ENCODE data around the gene CDIPT.
"Not testable (repeated sequence)": the region's sequence is repeated elsewhere in the genome, so short reads cannot be mapped to it uniquely, and the experiment has no call there.

Gene CDIPT, protein sequence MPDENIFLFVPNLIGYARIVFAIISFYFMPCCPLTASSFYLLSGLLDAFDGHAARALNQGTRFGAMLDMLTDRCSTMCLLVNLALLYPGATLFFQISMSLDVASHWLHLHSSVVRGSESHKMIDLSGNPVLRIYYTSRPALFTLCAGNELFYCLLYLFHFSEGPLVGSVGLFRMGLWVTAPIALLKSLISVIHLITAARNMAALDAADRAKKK

DNA sequence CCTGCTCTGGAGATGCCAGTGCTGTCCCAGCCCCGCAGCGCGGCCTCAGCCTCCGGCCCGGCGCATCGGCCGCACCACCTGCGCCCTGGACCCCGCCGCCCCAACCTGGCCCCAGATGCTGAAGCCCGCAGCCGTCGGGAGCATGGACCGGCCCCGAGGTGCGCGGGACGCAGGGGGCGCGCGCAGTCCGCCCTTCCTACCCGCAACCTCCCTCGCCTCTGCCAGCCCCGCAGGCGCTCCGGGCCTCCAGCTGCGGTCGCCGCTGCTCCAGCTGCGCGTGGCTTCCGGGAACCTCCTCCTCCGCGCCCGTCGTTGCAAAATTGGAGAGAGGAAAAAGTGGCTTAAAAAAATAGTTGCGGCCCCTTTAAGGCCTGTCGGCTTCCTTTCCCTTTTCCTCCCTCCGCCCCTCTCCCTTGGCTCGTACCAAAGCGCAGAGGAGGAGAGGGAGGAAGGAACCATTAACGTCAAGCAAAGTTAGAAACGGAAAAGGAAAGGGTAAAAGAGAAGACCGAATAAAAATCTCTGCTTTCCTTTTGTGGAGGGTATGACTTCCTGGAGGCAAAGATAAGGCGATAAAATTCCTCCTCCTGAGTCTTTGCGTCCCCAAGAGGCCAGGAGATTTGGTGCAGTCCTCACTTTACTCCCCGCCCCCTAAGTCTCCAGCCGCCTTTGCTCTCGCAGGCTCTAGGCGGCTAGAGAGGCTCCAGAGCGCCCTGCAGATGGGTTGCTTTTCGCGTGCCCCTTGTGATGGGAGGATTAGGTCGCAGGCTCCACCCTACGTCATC, at the start of gene CDIPT:
TSS of gene CDIPT (minus strand) at position 343 of the 785 bp plus-strand sequence. CDS start 369 bp downstream, outside the sequence.
- peak; percentile 97 to 98 for DNase-seq

DNA sequence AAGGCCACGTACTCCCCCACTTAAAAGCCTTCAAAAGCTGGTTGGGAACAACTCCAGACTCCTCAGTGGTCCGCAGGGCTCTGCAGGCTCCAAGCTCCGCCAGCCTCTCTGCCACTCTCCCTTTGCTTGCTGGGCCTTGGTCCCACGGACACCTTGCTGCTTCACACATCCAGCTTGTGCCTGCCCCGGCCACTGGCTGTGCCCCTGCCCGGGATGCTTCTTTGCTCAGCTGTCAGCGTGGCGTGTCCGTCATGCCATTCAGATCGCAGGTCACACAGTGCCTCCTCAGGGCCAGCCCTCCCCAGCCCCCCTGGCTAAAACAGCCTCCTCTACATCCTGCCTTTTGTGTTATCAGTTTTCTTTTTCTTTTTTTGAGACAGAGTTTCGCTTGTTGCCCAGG, 49.1 kb upstream of the CDIPT start:
- DNase-seq = peak in 1 of 2 experiments; percentile 46

DNA sequence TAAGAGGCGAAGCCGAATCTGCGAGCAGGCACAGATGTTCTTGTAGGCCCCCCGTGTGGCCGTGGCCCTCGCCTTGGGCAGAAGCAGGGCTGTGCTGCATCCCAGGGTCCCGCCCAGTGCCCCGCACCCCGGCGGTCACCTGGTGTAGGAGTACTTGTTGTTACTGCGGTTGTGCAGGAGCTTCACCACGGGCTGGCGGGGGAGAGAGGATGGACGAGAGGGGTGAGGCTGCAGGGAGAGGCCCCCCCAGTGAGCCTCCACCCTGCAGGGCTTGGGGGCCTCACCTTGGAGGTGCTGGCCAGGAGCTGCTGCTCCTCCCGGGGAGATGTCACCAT, 48.6 kb upstream of the CDIPT start:
- DNase-seq = no peak

DNA sequence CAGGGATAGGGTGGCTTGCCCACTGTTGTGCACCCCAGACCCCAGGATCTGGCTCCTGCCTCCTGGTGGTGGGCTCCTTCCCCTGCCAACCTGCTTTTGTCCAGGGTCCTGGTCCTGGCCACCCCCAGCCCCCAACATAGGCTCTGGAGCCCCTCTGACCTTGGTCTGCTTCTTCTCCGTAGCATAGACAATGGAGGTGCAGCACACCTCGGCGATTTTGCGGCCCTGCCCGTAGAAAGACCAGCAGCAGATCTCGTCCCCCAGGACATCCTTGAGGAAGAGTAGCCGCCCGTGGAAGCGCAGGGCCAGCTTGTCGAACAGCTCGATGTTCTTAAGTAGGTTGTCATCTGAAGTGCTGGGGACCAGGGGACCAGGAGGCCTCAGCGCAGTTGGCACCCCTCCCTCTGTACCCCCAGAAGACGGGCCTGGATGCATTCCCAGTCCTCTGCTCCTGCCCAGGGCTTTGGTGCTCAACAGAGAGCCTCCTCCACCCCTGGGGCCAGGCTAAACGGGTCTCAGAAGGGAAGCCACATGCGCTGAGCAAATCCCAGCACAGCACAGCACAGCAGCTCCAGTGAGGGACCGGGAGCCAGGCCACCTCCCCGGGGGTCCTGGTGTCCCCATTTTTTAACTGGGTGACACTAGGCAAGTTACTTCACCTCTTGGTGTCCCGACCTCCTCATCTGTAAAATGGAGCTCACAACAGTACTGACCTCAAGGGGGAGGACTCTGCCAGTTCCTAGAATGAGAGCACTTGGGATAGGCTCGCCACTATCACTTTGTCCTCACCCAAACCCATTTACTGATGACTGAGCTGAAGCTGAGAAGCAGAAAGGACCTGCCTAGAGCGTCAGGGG, 48.0 kb upstream of the CDIPT start:
- DNase-seq = no peak

DNA sequence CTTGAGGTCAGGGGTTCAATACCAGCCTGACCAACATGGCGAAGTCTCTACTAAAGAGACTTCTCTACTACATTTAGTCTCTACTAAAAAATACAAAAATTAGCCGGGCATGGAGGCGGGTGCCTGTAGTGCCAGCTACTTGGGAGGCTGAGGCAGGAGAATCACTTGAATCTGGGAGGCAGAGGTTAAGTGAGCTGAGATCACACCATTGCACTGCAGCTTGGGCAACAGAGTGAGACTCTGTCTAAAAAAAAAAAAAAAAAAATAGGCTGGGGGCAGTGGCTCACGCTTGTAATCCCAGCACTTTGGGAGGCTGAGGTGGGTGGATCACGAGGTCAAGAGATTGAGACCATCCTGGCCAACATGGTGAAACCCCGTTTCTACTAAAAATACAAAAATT, 46.8 kb upstream of the CDIPT start:
- DNase-seq = not testable (repeated sequence)

DNA sequence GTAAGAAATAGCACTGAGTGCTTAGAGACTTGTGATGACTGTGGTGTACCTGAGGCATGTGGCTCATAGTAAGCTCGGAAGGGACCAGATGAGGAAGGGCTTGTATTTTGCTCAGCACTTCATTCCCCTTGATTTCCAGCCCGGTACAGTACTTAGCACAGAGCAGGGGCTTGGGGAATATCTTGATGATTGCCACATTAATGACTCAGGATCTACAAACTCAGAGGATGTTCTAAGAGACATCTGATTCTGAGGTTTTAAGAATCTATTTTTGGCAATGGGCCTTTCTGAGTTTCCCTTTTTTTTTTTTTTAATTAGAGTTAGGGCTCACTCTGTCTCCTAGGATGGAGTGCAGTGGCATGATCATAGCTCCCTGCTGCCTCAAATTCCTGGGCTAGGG, 46.4 kb upstream of the CDIPT start:
- DNase-seq = no peak

DNA sequence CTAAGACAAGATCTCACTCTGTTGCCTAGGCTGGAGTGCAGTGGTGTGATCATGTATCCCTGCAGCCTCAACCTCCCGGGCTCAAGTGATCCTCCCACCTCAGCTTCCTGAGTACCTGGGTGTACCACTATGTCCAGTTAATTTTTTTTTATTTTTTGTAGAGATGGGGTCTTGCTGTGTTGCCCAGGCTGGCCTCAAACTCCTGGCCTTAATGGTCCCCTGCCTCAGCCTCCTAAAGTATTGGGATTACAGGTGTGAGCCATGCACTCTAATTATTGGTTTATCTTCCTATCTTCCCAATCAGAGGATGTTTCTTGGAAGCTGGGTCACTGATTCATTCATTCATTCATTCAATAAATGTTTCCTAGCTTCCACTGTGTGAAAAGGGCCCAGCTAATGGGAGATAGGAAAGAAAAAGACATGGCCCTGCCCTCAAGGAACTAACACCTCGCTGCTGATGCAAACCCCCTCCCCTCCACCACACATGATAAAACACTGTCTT, 45.7 kb upstream of the CDIPT start:
- no peak for DNase-seq

DNA sequence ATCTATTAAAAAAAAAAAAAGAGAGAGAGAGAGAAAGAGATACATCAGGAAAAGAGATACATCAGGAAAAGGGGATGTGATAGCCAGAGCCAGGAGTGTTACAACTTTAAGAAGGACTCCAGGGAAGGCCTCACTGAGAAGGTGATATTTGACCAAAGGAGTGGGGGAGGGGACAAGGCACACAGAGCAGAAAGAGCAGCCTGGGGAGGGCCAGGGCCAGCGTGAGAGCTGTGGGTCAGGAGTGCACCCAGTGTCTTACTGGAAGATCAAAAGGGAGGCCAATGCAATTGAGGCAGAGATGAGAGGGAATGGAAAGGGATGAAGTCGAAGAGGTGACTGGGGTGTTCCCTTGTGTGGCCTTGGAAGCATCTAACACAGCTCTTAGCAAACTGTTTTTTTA, 44.9 kb upstream of the CDIPT start:
- DNase-seq = no peak

DNA sequence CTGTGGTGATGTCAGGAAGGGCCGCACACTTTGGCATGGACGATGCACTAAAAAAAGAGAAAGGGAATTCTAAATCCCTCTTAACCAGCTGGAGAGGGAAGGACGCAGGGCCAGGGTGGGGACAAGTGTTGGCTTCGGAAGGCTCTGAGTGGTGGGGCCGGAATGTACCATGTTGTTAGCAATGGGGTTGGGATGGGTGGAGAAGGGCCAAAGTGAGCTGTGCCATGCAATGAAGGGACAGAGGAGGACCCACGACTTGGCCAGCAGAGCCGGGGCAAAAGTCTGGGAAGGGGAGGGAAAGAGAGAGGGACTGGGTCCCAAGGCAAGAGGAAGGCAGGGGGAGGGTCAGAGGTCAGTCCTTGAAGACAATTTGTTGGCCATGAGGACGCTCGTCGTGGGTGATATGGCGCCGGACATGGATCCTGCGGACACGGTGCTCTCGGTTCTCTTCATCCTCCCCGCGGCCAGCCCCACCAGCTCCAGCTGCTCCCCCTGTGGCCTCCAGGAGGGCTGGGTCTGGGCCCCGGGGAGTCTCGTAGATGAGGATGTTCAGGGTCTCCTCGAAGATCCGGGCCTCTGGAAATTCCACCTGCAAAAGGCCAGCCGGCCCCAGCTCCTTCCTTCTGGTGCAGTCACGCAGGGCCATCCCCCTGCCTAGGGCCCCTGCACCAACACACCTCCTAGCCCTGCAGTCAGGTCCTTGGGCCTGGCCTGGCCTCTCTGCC, 43.7 kb upstream of the CDIPT start:
- no peak for DNase-seq

DNA sequence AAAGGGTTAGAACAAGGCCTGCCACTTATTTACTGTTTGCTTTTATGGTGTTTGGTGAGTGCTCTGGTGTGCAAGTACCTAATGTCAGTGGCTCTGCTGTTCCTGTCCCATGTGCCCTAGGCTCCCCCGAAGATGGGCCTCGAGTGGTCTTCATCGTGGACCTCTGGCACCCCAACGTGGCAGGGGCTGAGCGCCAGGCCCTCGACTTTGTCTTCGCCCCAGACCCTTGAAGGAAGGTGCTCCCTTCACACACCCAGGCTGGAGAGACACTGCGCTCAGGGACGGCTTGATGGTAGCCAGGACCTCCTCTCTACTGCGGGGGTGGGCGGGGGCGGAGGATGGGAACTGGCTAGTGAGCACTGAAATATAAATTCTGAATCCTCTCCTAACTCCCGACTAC, 42.6 kb upstream of the CDIPT start:
- DNase-seq = no peak

DNA sequence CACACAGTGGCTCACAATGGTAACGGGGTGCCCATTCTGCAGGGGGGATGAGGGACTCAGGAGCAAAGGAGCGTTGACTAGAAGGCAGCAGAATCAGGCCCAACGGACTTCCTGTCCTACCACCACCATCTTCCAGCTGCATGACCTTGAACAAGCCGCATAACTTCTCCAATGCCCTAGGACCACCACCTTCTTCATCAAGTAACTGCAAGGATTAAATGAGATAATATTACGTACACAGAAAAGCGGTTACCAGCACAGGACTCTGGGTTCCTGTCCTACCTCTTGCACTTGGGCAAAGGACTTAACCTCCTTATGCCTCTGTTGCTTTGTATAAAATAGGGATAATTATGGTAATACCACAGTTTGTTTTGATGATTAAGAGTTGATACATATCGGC, 41.9 kb upstream of the CDIPT start:
- DNase-seq = no peak

DNA sequence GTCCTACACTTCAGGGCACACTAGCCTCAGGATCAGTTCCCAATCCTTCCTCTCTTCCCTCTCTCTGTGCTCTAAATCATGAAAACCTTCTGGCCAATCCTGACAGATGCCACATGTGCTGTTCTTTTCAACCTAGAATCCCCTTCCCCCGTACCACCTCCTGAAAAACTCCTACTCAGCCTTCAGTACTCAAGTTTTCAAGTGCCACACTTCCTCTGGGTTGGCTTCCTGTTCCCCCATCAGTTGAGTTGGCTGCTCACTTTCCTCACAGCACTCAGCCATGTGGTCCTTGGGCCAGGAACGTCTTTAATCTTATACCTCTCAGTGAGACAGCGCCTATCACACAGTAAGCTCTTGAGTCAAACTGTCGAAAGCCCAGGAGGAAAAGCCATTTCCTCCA, 40.6 kb upstream of the CDIPT start:
- DNase-seq = no peak

DNA sequence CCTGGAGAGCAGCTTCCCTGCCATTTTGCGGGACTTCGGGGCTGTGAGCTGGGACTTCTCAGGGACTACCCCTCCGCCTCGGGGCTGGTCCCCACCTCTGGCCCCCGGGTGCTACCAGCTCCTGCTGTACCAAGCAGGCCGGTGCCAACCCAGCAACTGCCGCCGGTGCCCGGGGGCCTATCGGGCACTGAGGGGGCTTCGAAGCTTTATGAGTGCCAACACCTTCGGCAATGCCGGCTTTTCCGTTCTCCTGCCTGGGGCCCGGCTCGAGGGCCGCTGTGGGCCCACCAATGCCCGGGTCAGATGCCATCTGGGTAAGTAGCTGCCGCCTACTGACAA, 38.5 kb upstream of the CDIPT start:
- no peak for DNase-seq

DNA sequence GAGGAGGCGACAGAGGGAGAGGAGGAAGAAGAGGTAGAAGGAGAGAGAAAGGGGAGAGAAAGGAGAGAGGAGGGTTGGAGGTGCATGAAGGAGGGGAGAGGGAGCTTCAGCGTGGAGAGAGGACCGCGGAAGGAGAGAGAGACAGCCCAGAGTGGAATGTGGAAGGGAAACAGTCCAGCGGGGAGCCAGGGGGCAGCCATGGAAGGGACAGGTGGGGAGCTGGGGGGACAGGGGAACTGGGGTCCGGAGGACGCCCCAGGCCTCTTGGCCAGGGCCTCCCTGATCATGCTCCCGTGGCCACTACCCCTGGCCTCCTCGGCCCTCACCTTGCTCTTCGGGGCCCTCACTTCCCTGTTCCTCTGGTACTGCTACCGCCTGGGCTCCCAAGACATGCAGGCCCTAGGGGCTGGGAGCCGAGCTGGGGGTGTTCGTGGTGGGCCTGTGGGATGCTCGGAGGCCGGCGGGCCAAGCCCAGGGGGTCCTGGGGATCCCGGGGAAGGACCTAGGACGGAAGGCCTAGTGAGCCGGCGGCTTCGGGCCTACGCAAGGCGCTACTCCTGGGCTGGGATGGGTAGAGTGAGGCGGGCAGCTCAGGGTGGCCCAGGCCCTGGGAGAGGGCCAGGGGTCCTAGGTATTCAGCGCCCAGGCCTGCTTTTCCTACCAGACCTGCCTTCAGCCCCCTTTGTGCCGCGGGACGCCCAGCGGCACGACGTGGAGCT, 38.0 kb upstream of the CDIPT start:
- DNase-seq = no peak

DNA sequence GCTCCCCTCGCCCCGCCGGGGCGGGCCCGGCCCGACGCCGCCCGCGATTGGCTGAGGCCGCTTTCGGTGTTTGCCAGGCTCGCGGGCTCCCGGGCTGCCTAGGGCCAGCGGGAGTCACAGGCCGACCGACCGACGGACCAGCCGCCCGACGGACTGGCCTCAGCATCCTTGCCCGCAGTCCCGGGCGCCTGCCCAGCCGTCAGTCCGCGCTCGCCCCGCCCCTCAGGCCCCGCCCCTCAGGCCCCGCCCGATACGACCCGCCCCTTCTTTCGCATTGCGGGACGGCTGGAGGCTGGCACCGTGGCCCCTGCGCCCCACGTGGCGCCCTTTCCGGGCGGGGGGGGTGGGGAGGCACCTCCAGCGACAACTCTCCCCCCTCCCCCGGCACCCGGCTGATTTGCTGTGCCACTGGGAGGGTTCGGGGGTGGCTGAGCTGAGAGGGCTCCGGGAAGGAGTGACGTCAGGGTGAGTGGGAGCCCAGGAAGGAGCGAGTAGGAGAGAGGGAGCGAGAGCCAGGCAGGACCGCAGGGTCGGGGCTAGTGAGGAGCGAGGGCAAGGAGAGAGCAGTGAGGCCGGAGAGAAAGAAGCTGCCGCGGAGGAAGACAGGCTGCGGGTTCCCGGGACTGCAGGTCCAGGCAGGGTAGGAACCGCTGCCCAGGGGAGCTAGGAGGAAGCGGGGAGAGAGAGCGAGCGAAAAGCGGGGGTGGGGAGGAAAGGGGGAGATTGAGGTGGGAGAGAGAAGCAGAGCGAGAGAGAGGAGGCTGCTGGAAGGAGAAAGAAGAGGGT, 37.3 kb upstream of the CDIPT start, which contains the start of gene ASPHD1:
TSS of gene ASPHD1 (plus strand) at position 387 of the 786 bp plus-strand sequence. CDS start 484 bp downstream, outside the sequence.
- DNase-seq = peak; percentile 92 to 96

DNA sequence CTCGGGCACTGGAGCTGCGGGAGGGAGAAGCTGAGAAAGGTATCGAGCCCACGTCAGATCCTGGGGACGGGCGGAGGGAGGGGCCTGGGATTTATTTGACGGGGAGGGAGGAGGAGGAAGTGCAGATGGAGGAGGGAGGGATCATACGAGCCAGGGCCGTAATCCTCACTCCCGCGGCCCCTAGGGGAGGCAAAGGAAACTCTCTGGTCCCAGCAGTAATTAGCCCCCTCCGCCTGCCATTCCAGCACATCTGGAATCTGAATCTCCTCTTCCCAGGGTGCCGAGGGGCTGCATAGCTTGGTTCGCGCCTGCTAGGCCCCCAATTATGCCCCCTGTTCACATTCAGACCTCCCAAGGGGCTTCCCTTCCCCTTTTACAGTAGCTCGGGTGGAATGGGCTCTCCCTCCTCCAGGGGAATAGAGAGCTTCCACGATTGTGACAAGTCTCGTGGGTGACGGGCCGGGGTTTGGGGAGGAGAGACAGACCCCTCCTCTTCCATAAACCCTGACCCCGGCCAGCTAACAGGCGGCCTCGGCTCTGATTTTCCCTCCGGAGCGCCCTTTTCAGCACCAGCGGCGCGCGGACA, 36.6 kb upstream of the CDIPT start, which contains the start of gene SEZ6L2:
TSS of gene SEZ6L2 (minus strand) at position 35 of the 586 bp plus-strand sequence. CDS start 531 bp downstream, outside the sequence.
- DNase-seq = peak; percentile 96 to 99

DNA sequence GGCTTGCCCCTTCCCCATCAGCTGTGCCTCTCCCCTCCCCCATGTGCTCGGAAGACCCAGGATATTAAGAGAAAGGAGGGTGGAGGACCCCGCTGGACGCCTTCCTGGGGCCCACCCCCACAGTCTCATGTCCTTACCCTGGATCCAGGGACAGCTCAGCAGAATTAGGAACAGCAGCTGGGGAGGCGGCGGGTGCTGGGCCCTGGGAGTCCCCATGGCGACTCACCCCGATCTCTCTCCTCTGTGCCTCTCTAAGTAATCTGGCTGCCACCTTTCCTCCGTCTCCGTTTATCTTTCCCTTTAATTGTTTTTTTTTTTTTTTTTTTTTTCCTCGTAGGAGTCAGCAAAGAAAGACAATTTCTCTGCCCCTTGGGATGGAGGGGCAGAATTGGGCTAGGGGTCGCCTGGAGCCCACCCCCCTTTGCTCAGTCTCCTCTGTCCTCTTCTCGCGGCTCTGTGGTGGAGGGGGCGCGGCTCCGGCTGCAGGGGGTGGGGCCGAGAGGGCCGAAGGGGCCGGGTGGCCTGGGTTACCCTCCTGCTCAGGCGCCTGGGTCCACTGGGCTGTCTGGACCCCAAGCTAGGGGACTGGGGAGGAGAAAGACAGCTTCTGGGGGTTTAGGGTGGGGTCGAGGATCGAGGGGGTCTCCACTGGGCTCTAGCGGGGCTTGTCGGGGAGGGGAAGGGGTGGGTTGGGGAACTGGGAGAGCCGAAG, 35.9 kb upstream of the CDIPT start:
- peak; percentile 72 to 81 for DNase-seq

DNA sequence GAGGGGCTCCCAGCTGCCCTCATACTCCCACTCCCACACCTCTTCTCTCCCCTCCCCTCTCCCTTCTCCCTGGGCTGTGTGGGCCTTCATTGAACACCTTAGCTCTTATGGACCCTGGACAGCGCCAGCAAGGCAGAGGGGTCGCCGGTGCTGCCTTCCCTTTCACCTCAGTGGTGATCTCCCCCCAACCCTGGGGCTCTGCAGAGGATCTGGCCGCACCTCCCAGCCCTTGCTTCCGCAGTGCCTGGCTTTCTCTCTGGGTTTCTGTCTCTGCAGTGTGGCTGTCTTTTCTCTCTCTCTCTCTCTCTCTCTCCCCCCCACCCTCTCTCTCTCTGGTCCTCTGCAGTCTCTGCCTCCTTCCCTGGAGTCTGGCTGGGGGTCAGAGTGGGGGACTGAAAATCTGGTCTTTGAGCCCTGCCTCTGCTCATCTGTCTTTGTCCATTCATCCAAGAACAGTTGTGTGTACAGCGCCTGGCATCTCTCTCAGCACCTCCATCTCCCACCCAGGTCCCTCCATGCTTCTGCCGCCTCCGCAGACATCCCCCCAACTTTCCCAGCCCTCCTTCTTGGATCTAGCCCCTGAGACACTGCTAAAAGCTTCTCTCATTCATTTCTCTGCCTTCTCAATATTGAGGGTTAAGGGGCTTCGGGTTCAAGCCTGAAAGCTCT, 35.2 kb upstream of the CDIPT start:
- DNase-seq = no peak

DNA sequence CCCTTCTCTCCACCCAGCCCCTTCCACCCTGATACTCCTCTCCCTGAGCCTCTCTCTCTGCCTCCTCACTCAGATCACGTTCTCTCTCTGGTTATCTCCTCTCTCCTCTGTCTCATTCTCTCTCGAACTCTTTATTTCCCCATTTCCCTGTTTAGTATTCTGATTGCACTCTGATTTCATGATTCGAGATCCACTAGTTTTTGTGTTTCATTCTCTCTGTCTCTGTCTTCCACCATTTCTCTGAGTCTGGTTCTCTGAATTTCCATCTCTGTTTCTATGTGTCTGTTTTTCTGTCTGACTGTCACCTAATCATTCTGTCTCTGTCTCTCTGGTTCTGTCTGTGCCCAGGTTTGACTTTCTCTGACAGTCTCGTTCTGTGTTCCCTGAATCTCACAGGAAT, 34.3 kb upstream of the CDIPT start:
- DNase-seq = no peak
